HG02798 (cell line): ENCODE data around the gene CYP11A1.

Experiments used
- ATAC-seq: cut with Tn5 transposase; IDR thresholded peaks from one replicate; pipeline ENCODE4 v1.9.1; 2021; ENCODE audit warnings: mild to moderate bottlenecking; ENCODE audit not compliant: unreplicated experiment, poor library complexity

CYP11A1 gene

DNA sequence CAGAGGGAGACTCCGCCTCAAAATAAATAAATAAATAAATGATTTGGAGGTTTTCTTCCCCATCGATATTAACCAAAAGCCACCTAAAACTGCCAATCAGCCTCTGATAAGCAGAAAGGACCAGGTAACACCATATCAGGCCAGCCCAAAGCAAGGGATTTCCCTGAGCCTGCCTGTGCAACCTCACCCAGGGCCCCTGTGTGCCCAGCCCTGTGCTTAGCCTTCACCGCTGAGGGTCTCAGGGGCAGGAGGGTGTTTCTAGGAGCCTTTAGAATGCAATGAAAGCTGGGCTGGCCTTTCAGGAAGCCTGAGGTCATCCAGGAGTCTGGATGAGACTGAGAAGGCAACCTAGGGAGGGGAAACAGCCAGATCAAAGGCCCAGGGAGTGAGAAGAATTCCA lies 35.4 kb downstream of the CYP11A1 start:
- no peak for ATAC-seq

DNA sequence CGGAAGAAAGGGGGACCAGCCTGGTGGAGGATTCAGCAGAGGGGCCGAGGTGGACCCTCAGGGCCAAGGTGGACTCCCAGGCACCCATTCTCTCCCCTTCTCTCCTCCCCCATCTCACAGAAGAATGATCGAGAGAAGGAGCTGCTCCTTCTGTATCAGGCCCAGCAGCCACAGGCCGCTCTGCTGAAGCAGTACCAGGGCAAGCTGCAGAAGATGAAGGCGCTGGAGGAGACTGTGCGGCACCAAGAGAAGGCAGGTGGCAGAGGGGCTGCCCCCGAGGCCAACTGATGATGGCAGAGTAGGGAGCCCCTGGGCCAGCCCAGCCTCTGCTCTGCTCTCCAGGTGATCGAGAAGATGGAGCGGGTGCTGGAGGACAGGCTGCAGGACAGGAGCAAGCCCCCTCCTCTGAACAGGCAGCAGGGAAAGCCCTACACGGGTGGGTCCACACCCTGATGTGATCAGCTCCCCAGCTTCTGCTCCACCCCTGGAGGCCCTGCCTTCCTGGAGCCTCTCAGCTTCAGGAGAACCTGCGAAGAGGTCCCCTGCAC lies 36.5 kb downstream of the CYP11A1 start:
- no peak for ATAC-seq

DNA sequence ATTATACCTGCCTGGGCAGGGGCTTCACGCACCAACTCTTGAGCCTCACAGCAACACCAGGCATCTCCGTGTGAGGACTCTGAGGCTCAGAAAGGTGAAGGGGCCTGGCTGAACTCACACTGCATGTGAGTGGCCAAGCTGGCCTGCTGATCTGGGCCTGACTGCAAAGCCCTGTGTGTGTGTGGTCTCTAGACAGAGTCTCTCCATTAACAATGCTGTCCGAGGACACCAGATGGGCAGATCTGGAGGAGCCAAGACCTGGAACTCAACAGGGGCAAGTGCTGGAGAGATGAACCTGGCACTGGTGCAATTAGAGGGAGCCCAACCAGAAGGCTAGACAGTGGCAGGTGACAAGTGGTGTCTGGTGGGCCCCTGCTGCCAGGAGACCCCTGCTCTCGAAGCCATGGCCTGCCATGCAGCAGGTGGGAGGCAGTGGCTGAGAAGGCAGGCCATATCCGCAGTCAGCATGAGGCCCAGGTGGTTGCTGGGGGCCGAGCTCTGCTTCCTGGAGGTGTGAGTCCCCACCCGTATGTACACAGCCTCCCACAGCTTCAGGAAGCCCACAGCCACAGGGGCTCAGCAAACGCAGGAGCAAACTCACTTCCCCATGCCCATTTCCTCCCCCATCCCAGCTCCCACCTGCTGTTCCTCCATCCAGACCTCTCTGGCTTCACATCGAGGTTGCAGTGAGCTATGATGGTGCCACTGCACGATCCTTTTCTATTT lies 39.0 kb downstream of the CYP11A1 start:
- ATAC-seq: no peak

DNA sequence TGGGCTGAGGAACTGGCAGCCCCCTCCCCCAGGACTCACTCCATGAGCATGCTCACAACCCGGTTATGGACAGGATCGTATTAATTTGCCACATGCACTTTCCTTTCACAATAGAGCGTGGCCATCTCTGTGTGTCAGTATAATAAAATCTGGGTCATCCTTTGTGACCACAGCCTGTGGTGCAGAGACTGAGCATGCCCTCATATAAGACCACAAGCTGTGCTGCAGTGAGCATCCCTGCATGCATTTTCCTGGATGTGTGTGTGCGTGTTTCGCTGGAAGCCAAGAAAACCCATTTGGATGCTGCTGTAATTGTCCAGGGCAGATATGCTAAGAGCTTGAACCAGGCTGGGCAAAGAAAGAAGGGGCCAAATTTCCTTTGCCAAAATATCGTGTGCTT lies 39.7 kb downstream of the CYP11A1 start:
- no peak for ATAC-seq

DNA sequence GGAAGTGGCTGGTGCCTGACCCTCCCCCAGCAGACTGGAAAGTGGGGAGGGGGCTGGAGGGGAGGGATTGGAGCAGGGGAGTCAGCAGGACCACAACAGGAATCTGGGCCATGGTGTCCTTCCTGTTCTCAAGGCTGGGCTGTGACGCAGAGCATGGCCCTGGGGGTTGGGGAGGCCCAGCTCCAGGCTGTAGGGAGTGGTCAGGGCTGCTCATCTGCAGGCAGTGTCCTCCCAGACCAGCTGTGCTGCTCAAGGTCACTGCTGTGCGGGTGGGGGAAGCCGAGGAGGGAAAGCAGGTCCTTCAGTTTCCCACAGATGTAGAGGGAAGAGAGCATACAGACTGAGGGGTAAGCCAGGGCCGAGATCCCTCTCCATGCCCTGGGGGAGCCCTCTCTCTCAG lies 40.7 kb downstream of the CYP11A1 start:
- no peak for ATAC-seq

DNA sequence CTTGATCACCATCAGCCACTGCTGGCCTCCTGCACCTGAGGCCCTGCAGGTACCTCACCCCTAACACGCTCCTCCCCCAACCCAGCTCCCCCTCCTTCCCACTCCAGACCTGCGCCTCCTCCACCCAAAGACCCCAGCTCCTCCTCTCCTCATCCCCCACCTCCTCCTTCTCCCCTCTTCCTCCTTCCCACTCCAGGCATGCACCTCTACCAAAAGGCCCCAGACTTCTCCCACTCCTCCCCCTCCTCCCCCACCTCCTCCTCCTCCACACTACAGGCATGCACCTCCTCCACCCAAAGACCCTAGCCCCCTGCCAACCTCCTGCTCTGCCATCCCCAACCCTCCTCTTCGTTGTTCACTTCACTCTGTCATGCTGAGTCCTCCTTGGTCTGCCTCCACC lies 42.7 kb downstream of the CYP11A1 start:
- ATAC-seq: no peak

DNA sequence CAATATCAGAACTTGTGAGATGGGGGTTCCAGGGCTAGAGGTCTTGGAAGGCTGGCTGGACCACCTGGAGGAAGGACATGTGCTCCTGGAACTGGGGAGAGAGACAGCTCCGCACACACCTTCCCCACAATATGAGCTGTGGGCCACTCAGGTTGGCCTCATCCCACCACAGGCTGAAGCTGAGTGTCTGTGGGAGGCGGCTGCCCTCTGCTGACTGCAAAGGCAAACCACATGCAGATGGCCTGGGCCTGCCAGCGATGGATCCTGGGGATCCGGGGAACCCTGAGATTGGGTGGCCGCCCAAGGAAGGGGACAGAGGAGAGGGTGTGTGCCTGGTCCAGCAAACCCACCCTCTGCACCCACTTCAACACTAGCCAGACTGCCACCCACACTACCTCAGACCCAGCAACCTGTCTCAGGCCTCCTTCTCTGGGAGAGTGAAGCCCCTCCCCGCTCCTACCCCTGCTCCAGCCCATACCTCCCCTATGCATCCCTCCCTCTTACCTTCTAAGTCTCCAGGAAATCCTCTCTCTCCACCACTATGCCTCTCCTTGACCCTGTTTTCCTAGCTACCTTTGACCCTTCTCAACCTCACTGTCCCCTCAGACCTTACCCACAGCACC lies 44.8 kb downstream of the CYP11A1 start:
- peak; percentile 74 for ATAC-seq

DNA sequence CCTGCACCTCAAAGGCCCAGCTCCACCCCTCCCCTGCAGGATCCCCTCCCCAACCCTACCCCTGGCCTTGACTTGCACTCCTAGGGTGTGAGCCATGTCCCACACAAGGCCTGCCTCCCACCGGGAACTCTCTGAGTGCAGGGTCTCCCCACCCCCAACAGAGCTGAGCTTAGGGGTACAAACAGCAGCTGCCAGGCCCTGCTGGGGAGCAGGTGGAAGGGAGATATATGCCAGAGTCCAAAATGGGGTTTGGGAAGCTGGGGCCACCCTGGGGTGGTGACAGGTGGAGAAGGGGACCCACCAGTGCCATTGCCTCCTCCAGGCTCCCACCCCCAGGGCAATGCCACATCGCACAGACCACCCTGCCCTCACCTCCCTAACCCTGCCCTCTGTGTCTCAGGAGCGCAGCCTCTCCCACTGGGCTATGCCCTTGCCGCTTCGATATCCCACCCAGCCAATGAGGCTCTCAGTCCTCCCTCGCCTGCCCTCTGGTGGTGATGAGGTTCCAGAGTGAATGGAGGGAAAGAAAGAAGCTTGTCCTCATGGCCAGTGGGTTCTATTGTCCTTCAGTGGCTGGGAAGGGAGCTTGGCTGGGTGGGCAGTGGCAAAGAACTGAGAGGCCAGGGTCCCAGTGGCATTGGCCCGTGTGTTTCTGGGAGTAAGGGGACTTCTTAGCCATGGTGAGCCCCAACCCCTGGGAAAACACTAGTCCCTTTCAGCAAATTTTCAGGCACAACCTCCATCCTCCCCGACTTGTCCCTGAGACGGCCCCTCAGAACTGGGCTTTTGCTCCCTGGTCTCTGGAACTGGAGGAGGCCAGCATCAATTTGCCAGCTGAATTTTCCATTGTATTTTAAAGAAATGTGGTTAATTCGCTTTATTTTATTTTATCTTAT lies 46.8 kb downstream of the CYP11A1 start:
- no peak for ATAC-seq

DNA sequence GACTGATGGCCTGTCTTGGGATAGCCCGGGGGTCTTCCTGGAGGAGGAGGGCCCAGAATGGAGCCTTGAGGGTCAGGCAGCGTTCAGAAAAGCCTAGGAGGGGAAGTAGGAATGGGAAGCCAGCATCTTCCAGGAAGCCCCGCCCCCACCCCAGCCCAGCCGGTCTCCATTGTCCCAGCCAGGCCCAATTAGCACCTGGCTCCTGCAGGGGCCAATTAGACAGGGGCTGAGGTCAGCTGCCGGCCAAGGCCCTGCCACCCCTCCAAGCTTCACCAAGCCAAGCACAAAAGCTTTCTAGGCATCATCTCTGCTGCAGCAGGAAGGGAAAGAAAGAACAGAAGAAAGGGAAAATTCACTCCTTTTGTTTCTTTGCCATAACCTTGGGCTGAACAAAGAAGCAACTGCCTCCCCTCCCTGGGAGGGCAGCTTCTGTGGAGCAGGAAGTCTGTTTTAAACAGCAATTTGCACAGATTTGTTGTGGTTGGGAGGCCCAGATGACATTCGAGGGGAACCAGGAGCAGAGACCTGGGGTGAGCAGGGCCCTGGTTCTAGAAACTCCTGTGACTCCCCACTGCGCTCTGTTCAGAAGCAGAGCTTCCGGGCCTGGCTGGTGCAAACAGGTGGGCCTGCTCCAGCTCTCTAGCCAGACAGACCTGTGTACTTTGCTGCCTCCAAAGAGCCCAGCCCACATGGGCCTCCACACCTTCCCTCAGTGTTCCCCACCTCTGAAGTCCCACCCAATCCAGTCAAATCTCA lies 47.7 kb downstream of the CYP11A1 start:
- ATAC-seq: no peak

DNA sequence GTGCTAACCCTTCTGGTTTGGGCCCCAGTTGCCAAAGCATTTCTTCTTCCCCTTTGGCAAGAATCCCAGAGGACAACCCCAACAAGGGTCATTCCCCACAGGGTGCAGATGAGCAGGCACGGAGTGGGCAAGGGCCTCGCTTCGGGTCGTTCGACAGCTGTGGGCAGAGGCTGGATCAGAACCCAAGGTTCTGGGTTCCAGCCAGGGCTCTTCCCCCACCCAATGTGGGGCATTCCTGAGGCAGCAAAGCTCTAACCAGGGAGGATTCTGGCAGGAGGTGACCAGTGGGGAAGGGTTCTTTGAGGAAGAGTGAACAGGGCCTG lies 48.3 kb downstream of the CYP11A1 start:
- no peak for ATAC-seq

DNA sequence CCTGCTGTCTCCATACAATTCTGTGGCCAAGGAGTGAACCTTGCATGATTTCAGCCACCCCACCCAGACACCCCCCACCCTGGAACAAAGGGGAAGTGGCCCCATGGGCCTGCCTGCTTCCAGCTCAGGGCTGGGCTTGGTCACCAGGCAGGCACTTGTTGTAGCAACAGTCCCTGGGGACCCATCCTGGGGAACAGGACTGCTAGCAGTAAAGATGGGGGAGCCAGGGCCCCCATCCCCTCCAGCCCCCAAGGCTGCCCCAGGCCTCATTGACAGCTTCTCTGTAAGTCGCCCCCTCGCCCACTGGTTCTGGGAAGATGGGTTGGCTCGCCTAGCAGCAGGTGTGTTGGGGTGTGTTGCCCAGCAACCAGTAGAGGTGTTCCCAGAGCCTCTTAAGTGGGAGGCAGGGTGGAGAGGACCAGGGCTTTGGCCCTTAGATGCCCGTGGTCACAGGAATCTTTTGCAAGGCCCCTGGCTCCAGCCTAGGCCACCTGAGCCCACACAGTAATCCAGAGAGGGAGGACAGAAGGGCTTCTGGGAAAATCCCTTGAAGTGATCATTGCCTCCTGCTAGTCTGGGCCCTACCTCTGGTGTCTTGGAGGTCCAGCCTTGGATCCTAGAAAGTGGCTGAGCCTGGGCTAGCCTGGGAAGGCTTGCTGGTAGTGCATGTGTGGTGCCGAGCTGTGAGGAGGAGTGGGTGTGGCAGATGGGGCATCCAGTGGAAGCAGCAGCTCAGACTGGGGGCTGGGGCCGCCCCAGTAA lies 48.9 kb downstream of the CYP11A1 start:
- ATAC-seq: no peak

DNA sequence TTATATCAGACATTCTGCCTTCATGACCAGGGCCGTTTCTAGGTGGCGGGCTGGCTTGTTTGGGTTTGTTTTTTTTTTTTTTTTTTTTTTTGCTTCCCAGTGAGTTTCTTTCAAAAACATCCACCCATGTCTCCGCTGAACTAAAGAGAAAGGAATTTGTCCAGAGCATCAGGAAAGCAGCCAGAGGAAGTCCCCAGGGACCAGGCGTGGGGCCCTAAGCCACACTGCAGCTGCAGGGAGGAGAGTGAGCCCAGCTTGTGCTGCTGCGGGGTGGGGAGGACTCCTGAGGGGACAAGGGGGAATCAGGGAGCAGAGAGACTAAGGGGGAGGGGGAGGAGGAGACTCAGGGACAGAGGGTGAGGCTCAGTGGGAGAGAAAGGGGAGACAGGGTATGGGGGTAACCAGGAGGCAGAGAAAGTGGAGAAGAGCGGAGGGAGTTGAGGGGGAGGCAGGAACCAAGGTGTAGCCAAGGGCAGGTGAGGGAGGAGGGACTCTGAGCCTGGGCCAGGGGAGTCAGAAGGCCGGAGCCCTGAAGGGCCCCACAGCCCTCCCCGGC lies 49.5 kb downstream of the CYP11A1 start:
- no peak for ATAC-seq

DNA sequence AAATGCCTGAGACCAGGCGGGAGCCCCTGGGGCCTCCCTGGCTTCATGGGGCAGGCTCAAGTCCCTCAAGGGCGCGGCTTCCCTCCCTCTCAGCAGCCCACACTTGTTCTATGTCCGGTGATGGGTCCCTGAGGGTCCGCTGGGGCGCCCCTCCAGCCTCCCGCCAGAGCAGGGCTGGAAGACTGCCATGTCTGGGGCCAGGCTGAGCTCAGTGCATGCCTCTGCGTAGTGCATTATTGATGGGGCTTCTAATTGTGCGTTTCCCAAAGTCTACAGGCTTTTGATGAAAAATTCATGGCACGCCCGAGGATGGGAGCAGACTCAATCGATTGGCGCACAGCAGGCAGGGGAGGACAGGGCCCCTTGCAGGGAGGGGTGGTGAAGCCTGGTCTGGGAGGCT lies 51.3 kb downstream of the CYP11A1 start:
- no peak for ATAC-seq

DNA sequence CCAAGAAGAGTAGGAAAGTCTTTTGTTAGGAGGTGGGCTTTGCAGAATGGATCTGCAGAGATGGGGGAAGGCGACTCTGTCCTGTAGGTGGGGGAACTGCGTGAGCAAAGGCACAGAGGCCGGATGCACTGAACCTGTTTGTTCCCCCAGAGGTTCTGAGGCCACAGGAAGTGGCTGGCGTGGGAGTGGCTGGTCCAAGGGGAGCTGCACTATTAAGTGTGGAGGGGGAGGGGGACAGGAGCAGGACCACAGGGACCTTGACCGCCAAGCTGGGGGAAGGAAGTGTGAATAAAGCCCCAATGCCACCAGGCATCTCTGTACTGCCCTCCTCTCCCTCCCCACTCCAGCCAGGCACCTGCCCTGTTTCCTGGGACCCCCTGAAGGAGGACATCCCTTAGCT lies 51.8 kb downstream of the CYP11A1 start:
- ATAC-seq: no peak

DNA sequence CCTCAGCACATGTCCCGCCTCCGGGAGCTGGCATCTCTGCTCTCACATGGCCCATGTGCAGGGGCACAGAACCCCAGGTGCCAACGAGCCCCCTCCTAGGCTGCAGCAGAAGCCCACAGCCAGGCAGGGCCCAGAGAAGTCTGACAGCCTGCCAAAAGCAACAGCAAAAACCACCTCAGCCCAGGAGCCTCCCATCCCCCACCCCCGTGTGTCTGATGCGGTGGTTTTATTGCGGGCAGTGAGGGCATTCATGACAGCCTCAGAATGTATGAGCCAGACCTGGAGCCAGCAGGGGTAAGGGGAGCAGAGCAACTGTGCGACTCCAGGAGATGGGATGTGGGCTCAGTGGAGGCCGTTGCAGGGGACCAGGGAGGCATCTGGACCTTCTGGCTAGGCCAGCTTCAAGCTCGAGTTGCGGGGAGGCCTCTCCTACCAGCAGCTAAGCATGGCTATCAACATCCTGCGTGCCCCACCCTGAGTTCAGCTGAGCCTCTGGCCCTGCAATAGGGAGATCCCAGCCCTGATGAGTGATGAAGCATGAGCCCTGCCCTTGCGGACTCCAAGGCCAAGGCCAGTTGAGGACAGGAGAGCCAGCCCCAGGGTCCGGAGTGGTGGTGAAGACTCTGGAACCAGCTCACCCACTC lies 52.5 kb downstream of the CYP11A1 start:
- no peak for ATAC-seq

DNA sequence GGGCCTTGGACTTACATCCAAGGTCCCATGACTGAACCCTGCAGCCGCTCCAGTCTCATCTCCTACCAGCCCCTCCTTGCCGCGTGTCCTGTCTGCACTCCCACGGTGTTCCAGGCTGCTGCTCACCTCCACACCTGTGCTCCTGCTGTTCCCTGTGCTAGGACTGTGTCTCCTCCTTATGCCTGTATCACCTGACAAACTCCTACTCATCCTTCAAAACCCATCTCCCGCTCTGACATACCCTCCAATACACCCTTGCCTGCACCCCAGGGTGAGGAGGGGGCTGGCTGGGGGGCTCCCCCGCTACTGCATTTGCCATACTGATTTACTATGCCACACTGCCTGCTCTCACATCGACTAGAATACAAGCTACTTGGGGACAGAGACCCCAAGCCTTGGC lies 53.6 kb downstream of the CYP11A1 start:
- ATAC-seq: no peak

DNA sequence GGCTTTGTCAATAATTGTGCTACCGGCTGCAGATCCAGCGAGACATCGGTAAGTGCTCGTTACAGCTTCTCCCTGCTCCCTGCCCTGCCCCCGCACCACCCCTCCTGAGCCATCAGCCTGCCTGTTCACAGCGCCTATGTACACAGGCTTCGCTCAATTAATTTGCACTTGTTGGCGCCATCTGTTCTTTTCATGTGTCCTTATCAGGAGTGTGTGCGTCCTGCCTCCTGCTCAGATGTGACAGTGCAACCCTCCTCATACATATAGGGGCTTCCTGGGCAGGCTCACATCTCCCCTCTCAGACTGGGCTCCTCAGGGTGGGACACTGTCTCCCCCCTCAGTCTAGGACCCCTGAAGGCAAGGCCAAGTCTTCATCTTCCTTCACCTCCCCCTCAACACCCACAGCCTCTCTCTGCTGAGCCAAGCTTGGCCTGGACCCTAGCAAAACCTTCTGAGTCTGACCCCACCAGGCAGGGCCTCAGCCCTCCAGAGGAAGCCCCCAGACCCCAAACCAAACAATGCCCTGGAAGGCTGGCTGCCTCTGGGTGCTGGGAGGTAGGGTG lies 54.9 kb downstream of the CYP11A1 start:
- ATAC-seq: no peak

DNA sequence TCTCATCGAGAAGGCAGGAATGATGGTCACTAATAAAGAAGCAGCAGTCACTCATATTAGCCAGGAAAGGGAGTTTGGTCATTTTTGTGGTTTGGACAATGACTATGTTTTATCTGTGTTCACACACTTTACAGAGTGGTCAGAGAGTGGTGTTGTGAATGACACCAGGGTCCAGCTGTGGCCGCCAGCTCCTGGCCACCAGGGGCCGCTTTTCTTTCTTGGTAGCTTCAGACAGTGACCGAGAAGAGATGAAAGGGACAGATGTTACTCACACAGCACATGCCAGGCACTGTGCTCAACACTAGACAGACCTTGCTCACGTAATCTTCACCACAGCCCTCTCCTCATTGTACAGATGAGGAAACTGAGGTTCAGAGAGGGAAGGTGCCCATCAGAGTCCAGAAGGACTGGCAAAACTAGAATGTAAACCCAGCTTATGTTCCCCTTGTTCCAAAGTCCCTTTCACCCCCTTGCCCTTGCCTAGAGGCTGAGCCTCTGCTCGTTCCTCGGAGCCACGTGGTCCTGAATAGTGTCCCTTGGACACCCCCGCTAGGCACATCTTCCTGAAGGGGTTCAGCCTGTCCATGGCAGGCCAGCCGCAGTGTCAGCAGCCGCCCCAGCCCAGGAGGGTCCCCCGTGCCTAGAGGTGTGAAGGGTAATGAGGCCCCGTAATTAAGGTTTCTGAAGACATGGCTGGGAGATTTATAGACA lies 55.6 kb downstream of the CYP11A1 start:
- no peak for ATAC-seq
